Ramos (cell line): ENCODE measurements around the gene CASKIN2.
"Not testable (repeated sequence)": the region's sequence is repeated elsewhere in the genome, so short reads cannot be mapped to it uniquely, and the experiment has no call there.

Experiments
- in situ Hi-C: fragments of 300-500 bp; cut with MboI; formaldehyde crosslinking; loops from one replicate; pipeline ENCODE4 v1.14.3; 2022; ENCODE audit warnings: low sequenced_read_pairs; ENCODE audit not compliant: unreplicated experiment

The CASKIN2 gene

DNA sequence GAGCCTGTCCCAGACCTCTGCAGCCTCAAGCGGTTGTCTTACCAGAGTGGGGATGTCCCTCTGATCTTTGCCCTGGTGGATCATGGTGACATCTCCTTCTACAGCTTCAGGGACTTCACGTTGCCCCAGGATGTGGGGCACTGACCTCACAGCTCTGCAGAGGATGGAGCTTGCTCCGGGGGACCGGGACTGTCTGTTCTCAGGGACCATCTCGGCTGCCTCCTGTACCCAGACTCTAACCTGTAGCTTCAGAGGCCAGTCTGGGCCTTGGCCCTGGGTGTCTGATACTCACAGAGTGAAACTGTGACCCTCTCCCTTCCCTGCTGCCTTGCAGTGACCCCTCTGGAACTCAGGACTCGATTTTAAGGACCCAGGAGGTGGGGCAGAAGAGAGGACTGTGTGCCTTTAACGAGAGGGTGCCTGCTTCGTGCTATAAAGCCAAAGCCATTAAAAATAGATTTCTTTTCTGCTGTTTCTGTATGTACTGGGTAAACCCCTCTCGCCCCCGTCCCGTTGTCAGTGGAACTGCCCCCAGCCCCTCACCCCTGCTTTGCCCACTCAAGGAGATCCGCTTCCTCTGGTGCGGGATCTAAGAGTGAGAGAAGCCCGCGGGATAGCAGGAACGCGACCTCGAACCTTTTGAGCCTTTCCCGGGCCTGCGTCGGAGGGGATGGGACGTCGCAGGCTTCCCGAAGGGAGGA lies 9.1 kb upstream of the CASKIN2 start:
- in situ Hi-C loops, result no loop called here

DNA sequence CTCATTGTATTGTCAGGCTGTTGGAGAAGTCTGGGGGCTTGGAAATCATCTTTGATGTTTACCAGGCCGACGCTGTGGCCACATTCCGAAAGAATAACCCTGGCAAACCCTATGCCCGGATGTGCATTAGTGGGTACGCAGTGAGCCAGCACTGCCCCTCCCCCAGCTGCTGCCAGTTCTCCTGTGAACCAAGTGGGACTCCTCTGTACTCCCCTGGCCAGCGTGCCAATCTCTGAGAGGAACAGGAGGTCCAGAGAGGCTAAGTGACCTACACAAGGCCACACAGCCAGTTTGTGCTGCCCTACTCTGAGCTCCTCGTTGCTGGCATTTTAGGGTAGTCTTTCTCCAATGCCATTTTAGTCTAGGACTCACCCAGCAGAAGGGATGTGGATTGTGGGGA lies 8.3 kb upstream of the CASKIN2 start:
- in situ Hi-C loops, result no loop called here

DNA sequence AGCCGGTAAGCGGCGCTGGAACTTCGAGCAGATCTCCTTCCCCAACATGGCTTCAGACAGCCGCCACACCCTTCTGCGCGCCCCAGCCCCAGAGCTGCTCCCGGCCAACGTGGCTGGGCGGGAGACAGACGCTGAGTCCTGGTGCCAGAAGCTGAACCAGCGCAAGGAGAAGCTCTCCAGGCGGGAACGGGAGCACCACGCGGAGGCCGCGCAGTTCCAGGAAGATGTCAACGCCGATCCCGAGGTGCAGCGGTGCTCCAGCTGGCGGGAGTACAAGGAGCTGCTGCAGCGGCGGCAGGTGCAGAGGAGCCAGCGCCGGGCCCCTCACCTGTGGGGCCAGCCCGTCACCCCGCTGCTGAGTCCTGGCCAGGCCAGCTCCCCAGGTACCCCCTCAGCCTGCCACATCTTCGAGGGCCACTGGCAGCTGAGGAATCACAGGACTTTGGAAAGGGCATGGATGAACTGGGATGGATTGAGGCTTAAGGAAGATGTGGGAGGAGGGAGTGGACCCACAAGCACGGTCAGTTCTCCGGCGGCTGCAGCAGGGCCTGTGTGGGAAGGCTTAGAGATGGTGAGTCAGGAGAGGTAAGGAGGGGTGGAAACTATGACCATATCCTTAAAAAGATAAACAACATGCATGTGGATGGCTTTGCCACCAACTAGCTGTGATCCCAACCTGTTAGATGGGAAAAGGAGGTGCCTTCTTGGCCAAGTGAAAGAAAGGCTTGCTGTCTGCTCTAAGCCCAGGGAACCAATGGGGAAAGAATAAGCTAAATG lies 6.8 kb upstream of the CASKIN2 start:
- in situ Hi-C loops, result no loop called here

DNA sequence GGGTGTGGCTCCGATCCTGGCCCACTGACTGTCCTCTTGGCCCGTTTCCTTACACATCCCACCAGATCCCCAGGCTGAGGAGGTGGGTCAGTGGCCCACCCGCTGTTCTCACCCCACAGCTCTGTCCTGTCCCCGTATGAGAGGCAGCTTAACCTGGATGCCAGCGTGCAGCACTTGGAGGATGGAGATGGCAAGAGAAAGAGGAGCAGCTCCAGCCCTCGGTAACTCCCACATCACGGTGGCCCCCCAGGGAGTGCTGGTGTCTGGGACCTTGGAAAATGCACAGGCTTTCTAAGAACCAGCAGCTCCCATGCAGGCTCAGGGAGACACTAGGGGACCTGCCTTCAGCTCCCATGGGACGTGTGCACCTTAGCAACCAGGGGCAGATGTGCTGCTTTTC lies 6.0 kb upstream of the CASKIN2 start:
- in situ Hi-C loops, result no loop called here

DNA sequence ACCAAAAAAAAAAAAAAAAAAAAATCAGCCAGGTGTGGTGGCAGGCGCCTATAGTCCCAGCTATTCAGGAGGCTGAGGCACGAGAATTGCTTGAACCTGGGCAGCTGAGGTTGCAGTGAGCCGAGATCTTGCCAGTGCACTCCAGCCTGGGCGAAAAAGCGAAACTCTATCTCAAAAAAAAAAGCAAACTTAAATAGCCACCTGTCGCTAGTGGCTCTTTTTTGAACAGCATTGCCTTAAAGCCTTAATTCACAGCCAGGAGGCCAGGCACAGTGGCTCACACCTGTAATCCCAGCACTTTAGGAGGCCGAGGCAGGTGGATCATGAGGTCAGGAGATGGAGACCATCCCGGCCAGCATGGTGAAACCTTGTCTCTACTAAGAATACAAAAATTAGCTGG lies 5.1 kb upstream of the CASKIN2 start:
- in situ Hi-C loops, result not testable (repeated sequence)

DNA sequence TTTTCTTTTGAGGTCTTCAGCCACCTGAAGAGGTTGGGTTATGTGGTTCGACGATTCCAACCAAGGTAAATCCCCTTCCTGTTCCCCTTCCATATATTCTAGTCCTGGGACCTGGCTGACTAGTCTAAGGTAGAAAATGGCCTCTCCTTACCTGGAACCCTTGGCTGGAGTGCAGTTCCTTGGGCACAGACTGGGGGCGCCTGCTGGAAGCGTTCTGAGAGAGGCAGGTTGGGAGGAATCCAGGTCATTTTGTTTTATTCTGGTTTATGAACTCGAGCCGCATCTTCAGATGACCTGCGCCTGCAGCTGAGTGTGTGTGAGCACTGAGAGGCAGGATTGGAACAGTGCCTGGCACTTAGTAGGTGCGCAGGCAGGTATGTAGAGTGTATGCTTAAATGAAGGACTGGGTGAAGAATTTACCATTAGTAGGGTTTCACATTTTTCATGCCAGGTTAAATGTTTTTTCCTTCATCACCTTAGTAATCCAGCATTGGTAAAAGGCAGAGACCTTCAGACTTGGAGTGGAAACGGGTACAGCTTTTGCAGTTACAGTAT lies 3.7 kb upstream of the CASKIN2 start:
- in situ Hi-C loops, result no loop called here

DNA sequence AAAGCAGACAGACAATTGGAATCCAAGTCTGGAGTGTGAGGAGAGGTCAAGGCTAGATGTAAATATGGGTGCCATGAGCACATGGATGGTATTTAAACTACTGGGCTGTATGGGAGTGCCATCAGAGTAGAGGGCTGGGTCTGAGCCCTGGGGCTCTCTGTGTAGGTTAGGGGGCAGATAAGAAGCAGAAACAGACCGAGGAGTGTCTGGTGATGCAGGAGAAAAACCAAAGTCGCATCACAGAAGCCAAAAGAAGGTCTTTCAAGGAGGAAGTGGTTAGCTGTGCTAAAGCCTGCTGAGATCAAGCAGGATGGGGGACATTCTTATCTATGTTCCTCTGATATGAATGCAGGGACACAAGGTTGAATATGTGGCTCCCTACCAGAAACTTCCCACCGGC lies 2.9 kb upstream of the CASKIN2 start:
- in situ Hi-C loops, result no loop called here

DNA sequence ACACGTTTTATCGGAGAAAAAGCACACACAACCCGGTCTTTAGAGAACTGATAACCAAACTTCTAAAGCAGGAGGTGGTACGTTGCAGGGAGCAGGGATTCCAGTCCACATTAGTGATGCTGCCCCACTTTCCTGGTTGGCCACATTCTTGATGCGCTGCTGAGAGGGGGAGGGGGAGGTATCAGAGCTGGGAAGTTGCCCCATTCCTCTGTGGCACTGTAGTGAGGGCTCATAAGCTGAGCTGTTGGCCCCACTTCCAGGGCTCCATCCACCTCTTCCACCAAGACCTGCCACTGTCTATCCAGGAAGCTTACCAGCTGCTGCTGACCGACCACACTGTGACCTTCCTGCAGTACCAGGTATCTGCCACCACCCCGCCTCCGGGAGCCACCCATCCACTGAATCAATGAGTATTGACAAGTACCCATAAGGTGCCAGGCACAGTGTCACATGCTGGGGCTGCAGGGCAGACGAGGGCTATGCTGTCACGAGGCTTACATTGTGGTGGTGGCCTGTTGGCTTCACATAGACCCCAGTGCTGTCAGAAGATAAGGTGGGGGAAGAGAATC lies 2.0 kb upstream of the CASKIN2 start:
- in situ Hi-C loops, result no loop called here

DNA sequence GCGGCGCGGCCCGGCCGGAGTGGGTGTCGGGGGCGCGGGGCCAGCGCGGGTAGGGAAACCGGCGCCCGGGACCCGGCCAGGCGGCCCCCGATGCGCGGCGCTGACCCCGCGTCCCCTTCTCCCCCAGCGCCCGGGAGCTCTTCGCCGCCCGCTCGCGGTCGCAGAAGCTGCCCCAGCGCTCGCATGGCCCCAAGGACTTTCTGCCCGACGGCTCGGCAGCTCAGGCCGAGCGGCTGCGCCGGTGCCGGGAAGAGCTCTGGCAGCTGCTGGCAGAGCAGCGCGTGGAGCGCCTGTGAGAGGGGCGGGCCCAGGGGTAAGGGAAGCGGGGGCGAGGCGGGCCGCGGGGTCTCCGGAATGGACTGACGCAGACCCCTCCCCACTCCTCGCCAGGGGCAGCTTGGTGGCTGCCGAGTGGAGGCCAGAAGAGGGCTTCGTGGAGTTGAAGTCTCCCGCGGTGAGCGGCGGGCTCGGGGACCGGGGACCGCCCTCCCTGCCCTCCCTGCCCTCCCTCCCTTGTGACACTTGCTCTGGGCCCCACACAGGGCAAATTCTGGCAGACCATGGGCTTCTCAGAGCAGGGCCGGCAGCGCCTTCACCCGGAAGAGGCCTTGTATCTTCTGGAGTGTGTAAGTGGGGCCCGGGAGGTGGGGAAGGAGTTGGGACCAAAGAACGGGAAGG lies 1.4 kb upstream of the CASKIN2 start:
- in situ Hi-C loops, result no loop called here

DNA sequence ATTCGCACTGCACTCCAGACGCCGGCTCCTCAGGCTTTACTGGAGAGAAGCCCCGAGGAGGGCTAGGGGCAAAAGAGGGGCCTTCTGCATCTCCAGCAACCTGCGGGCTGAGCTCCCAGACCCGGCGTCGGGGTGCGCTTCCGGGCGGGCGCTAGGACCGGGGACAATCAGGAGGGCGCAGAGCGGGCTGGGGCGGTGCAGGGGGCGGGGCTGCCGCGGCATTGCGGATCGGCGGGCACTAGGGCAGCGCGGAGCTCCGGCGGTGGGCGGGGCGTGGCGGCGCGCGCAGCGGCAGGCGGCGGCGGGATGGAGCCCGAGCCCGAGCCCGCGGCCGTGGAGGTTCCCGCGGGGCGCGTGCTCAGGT lies 900 bp upstream of the CASKIN2 start, which contains the start of gene TSEN54:
Gene TSEN54, plus strand, starts transcription at position 274 of the 364 bp plus-strand sequence. Its CDS starts 33 bp downstream, at position 307.
- in situ Hi-C loops, result no loop called here

DNA sequence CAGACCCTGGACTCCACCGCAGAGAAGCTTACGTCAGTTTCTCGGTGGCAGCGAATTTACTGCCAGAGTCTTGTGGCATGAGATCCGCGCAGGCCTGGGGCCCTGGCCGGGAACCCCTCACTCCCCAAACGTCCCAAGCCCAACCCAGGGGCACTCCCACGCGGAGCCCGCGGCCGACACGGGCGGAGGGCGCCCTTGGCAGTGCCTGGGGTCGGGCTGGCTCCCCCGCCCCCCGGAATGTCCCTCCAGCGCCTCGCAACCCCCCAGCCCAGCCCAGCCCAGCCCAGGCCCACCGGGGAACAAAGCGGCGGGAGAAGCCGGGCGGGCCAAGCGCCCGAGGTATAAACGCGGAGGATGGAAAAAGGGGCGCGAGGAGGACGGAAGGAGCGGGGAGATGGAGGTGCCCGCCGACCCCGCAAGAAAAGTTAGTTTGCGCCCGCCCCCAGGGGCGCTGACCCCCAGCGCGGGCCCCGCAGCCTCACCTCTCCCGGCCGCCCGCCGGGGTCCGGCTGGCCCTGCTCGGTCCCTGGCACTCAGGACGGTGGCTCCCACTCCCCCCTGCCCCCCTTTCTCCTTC lies 330 bp downstream of the CASKIN2 start:
- in situ Hi-C loops, result loop anchor here (5.0 kb wide), 1 partner anchor 88 kb away; no protein-coding TSS in a partner anchor

DNA sequence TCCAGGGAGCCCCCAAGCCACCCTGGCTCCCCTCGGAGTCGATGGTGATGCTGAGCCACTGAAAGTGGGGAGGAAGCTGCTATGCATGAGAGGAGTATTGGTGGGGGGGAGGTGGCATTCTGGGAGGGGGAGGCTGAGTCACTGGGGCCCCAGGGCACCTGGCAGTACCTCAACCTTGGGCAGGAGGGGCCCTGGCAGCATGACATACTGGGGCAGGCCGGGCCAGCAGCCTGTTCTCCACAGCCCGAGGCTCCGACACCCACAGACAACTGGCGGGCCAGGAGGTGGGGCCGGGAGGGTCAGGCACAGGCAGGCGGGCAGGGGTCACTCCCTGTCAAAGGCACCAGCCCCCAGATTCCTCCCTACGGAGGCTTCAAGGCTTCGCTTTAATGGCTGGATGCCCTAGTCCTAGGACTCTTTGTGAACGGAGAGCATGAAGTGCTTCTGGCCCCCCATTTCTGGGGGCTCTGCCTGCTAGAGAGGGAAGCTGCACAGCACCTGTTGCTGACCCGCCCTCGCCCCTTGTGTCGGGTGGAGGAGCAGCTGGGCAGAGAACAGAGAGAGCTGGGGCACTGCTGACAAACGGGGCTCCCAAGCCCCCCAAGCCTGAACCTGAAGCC lies 928 bp downstream of the CASKIN2 start:
- in situ Hi-C loops, result loop anchor here (5.0 kb wide), 1 partner anchor 87 kb away; no protein-coding TSS in a partner anchor

DNA sequence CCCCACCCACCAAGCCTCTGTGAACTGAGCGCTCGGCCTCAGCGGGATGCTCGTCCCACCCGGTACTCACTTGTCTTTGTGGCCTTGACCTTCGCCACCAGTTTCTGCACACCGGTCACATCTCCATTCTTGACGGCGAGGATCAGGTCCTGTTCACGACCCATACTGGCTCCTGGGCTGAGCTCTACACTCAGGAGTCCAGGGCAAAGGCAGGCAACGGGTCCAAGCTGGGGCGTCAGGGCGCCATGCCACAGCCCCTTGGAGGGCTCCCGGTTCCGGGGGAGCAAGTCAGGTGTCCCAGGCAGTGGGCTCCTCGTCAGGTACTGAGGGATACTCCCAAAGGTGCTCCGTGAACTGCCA lies 1.7 kb downstream of the CASKIN2 start:
- in situ Hi-C loops, result loop anchor here (5.0 kb wide), 1 partner anchor 86 kb away; no protein-coding TSS in a partner anchor

DNA sequence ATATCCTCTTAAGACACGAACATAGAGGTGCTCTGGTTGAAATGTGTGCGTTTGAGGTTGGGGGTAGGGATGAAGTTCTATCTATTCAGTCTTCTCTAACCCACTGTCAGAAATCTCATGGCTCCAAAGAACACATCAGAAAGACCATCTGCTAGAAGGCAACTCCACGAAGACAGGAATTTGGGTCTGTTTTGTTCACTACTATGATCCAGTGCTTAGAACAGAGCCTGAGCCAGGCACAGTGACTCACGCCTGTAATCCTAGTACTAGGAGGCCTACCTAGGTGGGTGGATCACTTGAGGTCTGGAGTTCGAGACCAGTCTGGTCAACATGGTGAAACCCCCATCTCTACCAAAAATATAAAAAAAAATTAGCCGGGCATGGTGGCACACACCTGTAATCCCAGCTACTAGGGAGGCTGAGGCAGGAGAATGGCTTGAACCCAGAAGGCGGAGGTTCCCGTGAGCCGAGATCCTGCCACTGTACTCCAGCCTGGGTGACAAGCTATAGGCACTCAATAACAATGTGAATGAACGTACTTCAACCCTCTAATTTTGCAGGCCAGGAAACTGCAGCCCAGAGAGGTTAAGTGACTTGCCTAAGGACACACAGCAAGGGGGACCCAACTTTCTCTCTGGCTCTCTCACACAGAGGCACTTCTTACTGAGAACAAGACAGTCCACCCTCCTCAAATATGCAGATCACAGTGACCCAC lies 2.3 kb downstream of the CASKIN2 start:
- in situ Hi-C loops, result loop anchor here (5.0 kb wide), 1 partner anchor 86 kb away; no protein-coding TSS in a partner anchor

DNA sequence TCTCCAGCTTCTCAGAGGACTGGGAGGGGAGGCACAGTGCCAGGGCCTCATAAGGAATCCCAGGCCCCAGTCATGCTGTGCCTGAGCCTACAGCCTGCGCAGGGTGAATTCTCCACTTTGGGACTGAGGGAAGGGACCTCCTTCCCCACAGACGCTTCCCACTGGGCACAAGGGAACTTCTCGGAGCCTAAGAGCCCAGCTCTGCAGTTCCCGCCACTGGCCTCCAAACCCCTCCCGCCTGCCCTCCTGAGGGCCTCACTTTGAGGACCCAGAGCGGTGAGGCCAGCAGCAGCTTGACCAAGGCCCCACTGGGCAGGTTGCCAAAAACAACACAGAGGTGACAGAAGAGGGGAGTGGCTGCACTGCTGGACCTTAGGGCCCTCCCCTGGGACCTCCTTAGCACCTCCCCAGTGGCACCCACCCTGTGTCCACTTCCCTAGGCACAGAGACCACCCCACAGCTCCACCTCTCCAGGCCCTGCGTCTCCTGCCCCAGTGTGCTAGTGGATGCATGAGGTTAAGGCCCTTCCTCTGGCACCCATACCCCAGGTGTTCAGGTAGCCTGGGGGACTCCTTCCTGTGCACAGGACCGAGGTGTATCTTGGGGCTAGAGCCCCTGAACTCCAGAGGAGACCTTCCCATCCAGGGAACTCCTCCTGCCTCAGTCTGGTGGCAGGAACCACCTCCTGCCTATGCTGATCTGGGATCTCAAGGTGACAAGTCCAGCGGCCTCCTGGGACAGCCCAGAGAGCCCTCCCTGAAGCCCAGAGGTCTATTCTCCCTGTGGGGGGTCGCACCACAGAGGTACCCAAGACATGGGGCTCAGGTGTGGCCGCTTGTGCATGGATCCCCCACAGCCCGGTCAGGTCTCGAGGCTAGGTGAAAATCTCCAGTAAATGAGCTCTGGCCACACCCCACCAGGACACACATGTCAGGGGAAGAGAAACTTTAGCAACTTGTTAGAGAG lies 3.4 kb downstream of the CASKIN2 start:
- in situ Hi-C loops, result loop anchor here (5.0 kb wide), 1 partner anchor 85 kb away; no protein-coding TSS in a partner anchor

DNA sequence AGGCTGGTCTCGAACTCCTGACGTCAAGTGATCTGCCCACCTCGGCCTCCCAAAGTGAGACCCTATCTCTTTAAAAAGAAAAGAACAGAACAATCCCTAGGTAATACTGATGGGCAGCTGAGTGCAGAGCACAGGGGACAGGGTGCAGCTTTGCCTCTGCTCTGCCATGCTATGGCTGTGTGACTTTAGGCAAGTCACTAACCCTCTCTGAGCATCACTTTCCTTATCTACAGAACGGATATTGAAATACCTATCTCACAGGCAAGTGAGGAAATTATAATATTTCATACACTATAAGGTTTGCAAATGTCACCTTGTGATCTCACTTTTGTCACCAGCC lies 4.1 kb downstream of the CASKIN2 start:
- in situ Hi-C loops, result loop anchor here (5.0 kb wide), 1 partner anchor 84 kb away; no protein-coding TSS in a partner anchor

DNA sequence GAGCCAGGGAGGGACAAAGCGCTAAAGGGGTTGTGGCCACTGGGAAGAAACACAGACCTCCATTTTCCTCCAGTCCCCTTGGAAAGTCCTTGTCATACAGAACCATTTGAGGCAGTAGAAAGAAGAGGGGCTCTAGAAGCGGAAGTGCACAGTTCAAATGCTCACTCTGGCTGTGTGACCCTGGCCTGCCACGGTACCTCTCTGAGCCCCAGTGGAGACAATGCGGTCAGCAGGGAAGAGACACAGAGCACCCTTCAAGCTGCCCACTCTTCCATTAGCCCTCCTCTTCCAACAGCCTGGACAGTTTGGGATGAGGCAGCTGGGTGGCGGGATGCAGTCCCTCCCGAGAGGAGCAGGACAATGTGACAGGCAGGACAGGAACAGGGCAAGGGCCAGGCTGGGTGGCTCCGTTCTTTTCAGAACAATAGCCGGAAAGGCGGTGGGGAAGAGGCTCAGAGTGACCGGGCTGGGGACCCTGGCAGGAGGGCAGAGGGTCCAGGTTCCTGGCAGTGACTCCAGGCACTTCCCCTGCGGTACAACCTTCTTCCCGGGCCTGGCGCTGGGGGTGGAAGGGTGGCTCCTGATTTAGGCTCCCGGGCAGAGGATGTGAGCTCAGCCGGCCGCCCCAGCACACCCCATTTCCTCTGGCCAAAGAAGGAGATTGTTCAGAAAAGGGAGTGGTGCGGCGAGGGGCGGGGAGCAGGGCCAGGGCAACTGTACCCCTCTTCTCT lies 5.6 kb downstream of the CASKIN2 start:
- in situ Hi-C loops, result loop anchor here (5.0 kb wide), 1 partner anchor 82 kb away; no protein-coding TSS in a partner anchor
